HG03469 (cell line): ENCODE results near the gene TMEM181.
"Not testable (repeated sequence)": the region's sequence is repeated elsewhere in the genome, so short reads cannot be mapped to it uniquely, and the experiment has no call there.

Experiments
- ATAC-seq: cut with Tn5 transposase; IDR thresholded peaks from one replicate; pipeline ENCODE4 v1.9.1; 2021; ENCODE audit warnings: mild to moderate bottlenecking, moderate library complexity, moderate number of reproducible peaks; ENCODE audit not compliant: unreplicated experiment

Gene TMEM181

GRCh38 chr6:158593670-158594069 is 33.8 kb downstream of the TMEM181 start:
- ATAC-seq: no peak

- no peak for ATAC-seq
Measured at GRCh38 chr6:158595223-158595622, 35.3 kb downstream of the TMEM181 start.

- ATAC-seq: no peak
Measured at GRCh38 chr6:158596861-158597260, 37.0 kb downstream of the TMEM181 start.

GRCh38 chr6:158597565-158597964 is 37.7 kb downstream of the TMEM181 start:
- no peak for ATAC-seq

GRCh38 chr6:158599635-158600034 is 39.7 kb downstream of the TMEM181 start:
- ATAC-seq: no peak

- ATAC-seq: no peak
Measured at GRCh38 chr6:158603261-158604047, 43.6 kb downstream of the TMEM181 start.

- no peak for ATAC-seq
Measured at GRCh38 chr6:158604048-158604406, 44.1 kb downstream of the TMEM181 start.

GRCh38 chr6:158605266-158605878 is 45.5 kb downstream of the TMEM181 start:
- no peak for ATAC-seq

GRCh38 chr6:158606011-158606410 is 46.1 kb downstream of the TMEM181 start:
- ATAC-seq: not testable (repeated sequence)

GRCh38 chr6:158606935-158607334 is 47.0 kb downstream of the TMEM181 start:
- no peak for ATAC-seq

- no peak for ATAC-seq
Measured at GRCh38 chr6:158607411-158608170, 47.7 kb downstream of the TMEM181 start.

- ATAC-seq: no peak
Measured at GRCh38 chr6:158608221-158608620, 48.3 kb downstream of the TMEM181 start.

- ATAC-seq: no peak
Measured at GRCh38 chr6:158609455-158610155, 49.7 kb downstream of the TMEM181 start.

- no peak for ATAC-seq
Measured at GRCh38 chr6:158610319-158610968, 50.6 kb downstream of the TMEM181 start.

GRCh38 chr6:158611039-158611438 is 51.1 kb downstream of the TMEM181 start:
- ATAC-seq: no peak

- ATAC-seq: no peak
Measured at GRCh38 chr6:158611541-158612370, 51.9 kb downstream of the TMEM181 start.

- not testable (repeated sequence) for ATAC-seq
Measured at GRCh38 chr6:158614606-158615005, 54.7 kb downstream of the TMEM181 start.

GRCh38 chr6:158618289-158618688 is 58.4 kb downstream of the TMEM181 start:
- ATAC-seq: not testable (repeated sequence)

- ATAC-seq: no peak
Measured at GRCh38 chr6:158619922-158620801, 60.3 kb downstream of the TMEM181 start.
